ENCODE measurements around the gene POLR3H. TPM values are rescaled to one million over a fixed set of nuclear protein-coding genes. Genes with fewer than 3 reads are reported as not detected.
A peak's percentile ranks its signal among the peaks of the same experiment; 100 is the strongest.

POLR3H gene
- total RNA-seq, 2 donors from 2014 or later, result 30.1 to 32.6 TPM

- no peak for TF ChIP-seq CTCF (conservative IDR thresholded peaks at IDR 0.05)
- Mint-ChIP-seq H3K36me3 (ENCODE audit: low read depth) (peaks cover 42% of the 10 kb centered on the region), H3K4me3 (no peak overlapping the region), H3K27me3 (ENCODE audit: insufficient read depth) (no peaks in the 10 kb centered on the region), H3K9me3 (no peaks in the 10 kb centered on the region), H3K4me1 (no peaks in the 10 kb centered on the region), H3K27ac (no peak overlapping the region)
- no peak for DNase-seq
- H3K4me1 ChIP-seq (ENCODE audit: control insufficient read depth, insufficient read depth, low read length), result no peaks in the 10 kb centered on the region
- H3K4me3 ChIP-seq (ENCODE audit: low read length), result no peak overlapping the region
- no peaks in the 10 kb centered on the region for H3K9me3 ChIP-seq (ENCODE audit: control insufficient read depth, low read length)
- H3K27me3 ChIP-seq (ENCODE audit: control insufficient read depth, insufficient read depth, low read length, poor library complexity, severe bottlenecking), result no peaks in the 10 kb centered on the region
- H3K27ac ChIP-seq (ENCODE audit: low read depth, low read length), result no peak overlapping the region
- H3K36me3 ChIP-seq (ENCODE audit: control insufficient read depth, insufficient read depth, low read length), result peaks cover 26% of the 10 kb centered on the region
- no peak overlapping the region for H3K9ac ChIP-seq (ENCODE audit: extremely low read depth, low read length, poor library complexity, severe bottlenecking)
- WGBS, 2 experiments (ENCODE audit: insufficient coverage in 1 of 2, insufficient read length in 1 of 2), result 95 to 97% methylated on average over 9 to 10 of the region's 10 CpGs
Measured at GRCh38 chr22:41499624-41500280, 44.5 kb downstream of the POLR3H start.

- Mint-ChIP-seq H3K4me1 (no peaks in the 10 kb centered on the region), H3K27me3 (ENCODE audit: insufficient read depth) (no peaks in the 10 kb centered on the region), H3K4me3 (no peak overlapping the region), H3K27ac (no peak overlapping the region), H3K36me3 (ENCODE audit: low read depth) (peaks cover 36% of the 10 kb centered on the region), H3K9me3 (no peaks in the 10 kb centered on the region)
- 92 to 93% methylated on average over 6 of the region's 6 CpGs for WGBS, 2 experiments (ENCODE audit: insufficient coverage in 1 of 2, insufficient read length in 1 of 2)
- H3K4me3 ChIP-seq (ENCODE audit: low read length), result no peak overlapping the region
- no peak for TF ChIP-seq CTCF (conservative IDR thresholded peaks at IDR 0.05)
- H3K27ac ChIP-seq (ENCODE audit: low read depth, low read length), result no peak overlapping the region
- H3K4me1 ChIP-seq (ENCODE audit: control insufficient read depth, insufficient read depth, low read length), result no peaks in the 10 kb centered on the region
- no peak overlapping the region for H3K9ac ChIP-seq (ENCODE audit: extremely low read depth, low read length, poor library complexity, severe bottlenecking)
- no peaks in the 10 kb centered on the region for H3K9me3 ChIP-seq (ENCODE audit: control insufficient read depth, low read length)
- no peaks in the 10 kb centered on the region for H3K27me3 ChIP-seq (ENCODE audit: control insufficient read depth, insufficient read depth, low read length, poor library complexity, severe bottlenecking)
- H3K36me3 ChIP-seq (ENCODE audit: control insufficient read depth, insufficient read depth, low read length), result peaks cover 21% of the 10 kb centered on the region
- DNase-seq, result no peak
Measured at GRCh38 chr22:41498303-41498835, 45.9 kb downstream of the POLR3H start.

GRCh38 chr22:41491374-41492100 is 52.7 kb downstream of the POLR3H start:
- Mint-ChIP-seq H3K27ac (no peak overlapping the region), H3K36me3 (ENCODE audit: low read depth) (peaks cover 12% of the 10 kb centered on the region), H3K27me3 (ENCODE audit: insufficient read depth) (no peaks in the 10 kb centered on the region), H3K4me3 (no peak overlapping the region), H3K9me3 (no peaks in the 10 kb centered on the region), H3K4me1 (peaks cover 6% of the 10 kb centered on the region)
- WGBS, 2 experiments (ENCODE audit: insufficient coverage in 1 of 2, insufficient read length in 1 of 2), result 92 to 96% methylated on average over 3 to 5 of the region's 5 CpGs
- Histone ChIP-seq H3K9me3 (ENCODE audit: control insufficient read depth, low read length) (no peaks in the 10 kb centered on the region), H3K27me3 (ENCODE audit: control insufficient read depth, insufficient read depth, low read length, poor library complexity, severe bottlenecking) (no peaks in the 10 kb centered on the region), H3K27ac (ENCODE audit: low read depth, low read length) (peak overlapping the region; percentile 41), H3K36me3 (ENCODE audit: control insufficient read depth, insufficient read depth, low read length) (no peaks in the 10 kb centered on the region), H3K4me1 (ENCODE audit: control insufficient read depth, insufficient read depth, low read length) (no peaks in the 10 kb centered on the region), H3K9ac (ENCODE audit: extremely low read depth, low read length, poor library complexity, severe bottlenecking) (no peak overlapping the region), H3K4me3 (ENCODE audit: low read length) (no peak overlapping the region)
- DNase-seq, result no peak
- TF ChIP-seq CTCF (conservative IDR thresholded peaks at IDR 0.05), result no peak
